AML-193 (cell line): ENCODE measurements around the gene CST6.

Experiments used
- DNase-seq, 2 experiments: peaks; one replicate each; lab custom pipeline; 2025; lab: John Stamatoyannopoulos, UW

The CST6 gene, protein sequence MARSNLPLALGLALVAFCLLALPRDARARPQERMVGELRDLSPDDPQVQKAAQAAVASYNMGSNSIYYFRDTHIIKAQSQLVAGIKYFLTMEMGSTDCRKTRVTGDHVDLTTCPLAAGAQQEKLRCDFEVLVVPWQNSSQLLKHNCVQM

DNA sequence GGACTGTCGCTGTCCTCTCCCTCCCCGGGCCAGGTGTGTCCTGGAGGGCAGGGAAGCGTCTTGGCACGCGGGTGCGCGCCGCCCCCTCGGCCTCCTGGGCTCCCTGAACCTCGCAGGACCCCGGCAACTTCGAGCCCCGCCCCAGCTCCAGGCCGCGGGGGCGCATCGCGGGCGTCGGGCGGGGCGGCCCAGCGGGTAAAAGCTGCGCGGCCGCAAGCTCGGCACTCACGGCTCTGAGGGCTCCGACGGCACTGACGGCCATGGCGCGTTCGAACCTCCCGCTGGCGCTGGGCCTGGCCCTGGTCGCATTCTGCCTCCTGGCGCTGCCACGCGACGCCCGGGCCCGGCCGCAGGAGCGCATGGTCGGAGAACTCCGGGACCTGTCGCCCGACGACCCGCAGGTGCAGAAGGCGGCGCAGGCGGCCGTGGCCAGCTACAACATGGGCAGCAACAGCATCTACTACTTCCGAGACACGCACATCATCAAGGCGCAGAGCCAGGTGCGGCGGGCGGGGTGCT, at the start of gene CST6:
Gene CST6, plus strand, starts transcription at position 224 of the 519 bp plus-strand sequence. Its CDS starts 37 bp downstream, at position 261.
- DNase-seq, result no peak

DNA sequence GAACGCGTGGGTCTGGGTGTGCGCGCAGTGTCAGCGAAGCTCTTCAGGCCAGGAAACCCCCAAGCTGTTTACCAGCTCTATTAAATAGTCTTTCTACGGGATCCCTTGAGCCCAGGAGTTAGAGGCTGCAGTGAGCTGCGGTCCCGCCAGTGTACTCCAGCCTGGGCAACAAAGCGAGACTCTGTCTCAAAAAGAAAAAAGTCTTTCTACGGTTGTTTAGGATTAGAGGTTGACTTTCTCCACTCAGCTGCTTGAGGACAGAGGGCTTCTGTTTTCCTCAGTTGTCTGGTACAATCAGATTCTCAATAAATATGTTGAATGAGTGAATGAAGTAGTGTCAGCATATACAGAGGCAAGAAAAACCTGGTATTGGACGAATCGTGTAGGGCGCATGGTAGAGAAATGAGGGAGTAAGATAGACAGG, 49.7 kb upstream of the CST6 start:
- DNase-seq, result no peak

DNA sequence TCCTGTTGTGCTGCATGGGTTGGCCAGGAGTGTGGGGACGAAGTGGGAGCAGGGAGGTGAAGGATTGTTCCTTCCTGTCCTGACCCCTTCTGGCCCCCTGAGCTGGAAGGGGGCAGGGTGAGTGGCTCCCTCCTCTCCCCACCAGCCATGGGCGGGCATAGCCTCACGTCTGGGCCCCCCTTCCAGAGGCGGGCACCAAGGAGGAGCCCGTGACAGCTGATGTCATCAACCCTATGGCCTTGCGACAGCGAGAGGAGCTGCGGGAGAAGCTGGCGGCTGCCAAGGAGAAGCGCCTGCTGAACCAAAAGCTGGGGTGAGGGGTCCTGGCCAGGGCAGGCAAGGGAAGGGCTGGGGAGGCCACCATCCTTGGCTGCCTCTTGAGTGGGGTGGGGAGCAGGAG, 46.9 kb upstream of the CST6 start:
- DNase-seq, result no peak

DNA sequence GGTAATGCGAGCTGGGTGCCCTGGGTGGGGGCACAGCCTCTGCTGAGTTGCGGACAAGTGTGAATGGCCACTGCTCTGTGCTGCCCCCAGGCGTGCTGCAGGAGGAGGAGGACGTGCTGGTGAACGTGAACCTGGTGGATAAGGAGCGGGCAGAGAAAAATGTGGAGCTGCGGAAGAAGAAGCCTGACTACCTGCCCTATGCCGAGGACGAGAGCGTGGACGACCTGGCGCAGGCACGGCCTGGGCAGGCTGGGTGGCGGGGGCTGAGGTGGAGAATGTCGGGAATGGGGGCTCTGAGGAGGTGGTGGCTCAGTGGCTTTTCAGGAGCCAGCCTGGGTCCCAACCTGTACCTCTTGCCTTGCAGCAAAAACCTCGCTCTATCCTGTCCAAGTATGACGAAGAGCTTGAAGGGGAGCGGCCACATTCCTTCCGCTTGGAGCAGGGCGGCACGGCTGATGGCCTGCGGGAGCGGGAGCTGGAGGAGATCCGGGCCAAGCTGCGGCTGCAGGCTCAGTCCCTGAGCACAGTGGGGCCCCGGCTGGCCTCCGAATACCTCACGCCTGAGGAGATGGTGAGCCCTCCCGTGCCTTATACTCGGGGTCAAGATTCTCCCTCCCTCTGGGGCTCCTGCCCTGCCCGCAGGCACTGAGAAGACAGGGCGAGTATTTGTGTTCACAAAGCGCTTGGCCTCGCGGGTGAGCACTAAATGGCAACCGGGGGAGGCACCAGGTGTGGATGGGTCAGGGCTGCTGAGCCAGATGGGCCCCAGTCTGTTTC, 45.6 kb upstream of the CST6 start:
- no peak for DNase-seq

DNA sequence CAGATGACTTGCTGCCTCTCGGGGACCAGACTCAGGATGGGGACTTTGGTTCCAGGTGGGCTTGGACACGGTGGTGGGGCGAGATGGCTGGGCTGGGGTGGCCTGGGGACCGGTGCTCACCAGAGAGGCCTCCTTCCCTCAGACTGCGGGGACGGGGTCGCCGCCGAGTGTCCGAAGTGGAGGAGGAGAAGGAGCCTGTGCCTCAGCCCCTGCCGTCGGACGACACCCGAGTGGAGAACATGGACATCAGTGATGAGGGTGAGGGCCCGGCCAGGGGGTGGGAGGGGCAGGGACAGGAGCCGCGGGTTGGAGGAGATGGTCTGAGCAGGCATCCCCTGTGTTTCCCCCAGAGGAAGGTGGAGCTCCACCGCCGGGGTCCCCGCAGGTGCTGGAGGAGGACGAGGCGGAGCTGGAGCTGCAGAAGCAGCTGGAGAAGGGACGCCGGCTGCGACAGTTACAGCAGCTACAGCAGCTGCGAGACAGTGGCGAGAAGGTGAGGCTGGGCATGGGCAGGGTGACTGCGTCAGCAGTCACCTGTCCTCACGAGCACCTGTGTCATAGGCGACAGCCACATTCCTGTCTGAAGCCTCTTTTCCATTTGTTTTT, 44.4 kb upstream of the CST6 start:
- no peak for DNase-seq

DNA sequence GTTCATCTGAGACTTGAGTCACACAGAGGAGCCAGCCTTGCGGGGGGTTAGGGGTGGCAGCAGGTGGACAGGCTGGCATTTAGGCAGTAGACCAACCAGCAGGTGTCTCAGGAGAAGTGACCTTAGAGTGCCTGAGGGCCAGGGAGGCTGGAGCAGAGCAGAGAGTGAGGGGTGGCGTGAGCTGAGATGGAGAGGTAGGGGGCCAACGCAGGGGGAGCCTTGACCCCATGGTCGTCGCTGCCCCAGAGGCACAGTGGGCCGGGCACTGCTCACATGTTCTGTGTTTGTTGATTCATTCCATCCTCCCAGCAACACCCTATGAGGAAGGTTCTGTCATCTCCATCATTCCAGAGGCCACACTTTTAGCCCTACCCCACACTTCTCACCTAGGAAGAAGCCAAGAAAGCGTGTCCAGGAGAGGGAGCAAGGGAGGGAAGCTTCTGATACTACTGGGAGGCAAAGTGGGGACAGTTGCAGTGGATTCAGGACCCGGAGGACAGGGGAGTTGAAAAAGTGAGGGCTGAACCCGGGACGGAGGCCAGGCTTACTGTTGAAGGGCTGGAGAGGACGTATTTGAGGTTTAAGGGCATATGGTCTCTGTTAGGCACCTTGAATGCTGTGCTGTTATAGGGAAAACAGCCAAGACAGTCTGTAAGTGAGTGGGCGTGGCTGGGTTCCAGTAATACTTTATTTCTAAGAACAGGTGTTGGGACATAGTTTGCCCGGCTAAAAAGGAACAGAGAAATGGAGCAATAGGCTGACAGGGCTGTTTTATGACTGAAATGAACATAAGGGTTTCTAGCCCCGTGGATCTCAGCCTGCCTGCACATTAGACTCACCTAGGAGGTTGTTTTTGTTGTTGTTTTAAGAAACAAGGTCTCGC, 43.0 kb upstream of the CST6 start:
- peak; percentile 43 to 52 for DNase-seq

DNA sequence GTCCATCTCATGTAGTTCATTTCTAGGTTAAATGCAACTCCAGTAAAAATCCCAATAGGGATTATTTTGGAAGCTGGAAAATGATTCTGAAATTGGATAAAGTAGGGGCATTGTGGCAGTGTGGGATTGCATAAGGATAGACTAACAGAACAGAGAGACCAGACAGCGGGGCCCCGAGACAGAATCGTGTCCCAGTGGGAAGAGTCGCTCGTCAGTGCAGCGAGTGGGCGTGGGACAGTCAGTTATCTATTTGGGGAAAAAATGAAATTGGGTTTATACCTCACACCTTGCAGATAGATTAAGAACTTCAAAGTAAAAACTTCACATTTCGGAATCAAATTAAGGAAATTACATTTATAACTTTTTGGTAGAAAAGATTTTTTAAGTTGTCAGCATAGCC, 39.7 kb upstream of the CST6 start:
- no peak for DNase-seq

DNA sequence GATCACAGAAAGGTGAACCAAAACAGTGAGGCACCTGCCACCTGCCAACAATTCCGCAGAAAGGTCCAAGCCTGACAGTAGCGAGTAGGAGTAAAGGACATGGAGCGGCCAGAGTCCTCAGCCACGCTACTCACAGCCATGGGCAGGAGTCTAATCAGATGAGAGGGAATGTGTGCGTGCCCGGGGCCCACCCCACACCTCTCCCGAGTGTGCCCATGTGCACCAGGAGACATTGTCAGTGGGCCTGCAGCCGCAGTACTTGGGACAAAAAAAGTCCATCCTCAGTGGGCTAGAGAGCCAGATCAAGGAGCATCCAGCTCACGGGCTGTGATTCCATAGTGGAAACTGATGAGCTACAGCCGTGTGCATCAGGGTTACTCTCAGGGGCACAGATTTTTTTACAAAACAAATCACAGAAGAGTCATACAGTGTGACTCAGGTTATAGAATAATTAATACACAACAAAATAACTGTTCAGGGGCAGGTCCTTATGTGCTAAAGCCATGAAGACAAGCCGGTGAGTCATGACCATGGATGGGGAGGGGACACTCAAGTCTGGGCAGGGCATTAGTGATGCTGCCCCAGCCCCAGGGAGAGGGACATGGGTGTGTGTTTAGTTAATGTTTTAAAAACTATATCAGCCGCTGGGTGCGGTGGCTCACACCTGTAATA, 38.2 kb upstream of the CST6 start:
- no peak for DNase-seq

DNA sequence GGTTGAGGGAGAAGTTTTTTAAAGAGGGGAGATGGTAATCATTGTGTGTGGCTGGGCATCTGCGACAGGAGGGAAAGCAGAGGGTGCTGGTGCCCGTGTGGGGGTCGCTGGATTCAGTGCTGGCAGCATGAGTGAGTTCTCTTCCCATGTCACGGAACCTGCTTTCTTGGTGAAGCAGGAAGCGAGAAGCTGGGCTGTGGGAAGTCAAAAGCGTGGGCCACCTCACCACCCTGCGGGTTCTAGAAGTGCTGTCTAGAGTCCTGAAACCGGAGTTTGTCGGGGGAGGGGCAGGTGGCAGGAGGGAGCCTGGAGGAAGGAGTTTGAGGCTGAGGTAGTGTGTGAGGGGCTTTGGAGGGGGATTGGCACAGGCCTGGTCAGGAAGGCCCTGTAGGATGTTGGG, 36.0 kb upstream of the CST6 start:
- no peak for DNase-seq

DNA sequence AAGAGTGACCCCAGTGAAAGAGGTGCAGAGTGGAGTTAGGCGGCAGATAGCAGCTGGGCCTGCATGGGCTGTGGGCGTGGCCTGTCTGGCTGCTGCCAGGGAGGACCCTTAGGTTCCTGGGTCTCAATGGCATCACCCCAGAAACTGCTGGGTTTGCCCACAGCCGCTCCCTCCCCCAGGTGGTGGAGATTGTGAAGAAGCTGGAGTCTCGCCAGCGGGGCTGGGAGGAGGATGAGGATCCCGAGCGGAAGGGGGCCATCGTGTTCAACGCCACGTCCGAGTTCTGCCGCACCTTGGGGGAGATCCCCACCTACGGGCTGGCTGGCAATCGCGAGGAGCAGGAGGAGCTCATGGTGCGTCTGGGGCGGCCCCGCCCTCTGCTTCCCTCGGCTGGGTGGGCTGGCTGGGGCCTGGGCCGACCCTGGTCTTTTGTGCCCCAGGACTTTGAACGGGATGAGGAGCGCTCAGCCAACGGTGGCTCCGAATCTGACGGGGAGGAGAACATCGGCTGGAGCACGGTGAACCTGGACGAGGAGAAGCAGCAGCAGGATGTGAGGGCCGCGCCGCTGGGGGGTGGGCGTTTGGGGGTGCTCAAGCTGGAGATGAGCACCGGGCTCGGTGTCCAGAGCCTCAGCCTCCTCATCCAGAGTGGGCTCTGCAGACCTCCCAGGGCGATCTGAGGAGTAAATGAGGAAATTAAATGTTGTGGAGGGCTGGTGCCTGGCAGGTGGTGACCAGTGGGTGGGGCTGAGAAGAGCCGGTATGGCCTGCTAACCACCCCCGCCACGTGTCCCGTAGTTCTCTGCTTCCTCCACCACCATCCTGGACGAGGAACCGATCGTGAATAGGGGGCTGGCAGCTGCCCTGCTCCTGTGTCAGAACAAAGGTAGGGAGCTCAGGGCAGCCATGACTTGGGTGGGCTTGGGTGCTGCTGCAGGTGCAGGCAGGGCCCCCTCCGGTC, 35.3 kb upstream of the CST6 start:
- no peak for DNase-seq

DNA sequence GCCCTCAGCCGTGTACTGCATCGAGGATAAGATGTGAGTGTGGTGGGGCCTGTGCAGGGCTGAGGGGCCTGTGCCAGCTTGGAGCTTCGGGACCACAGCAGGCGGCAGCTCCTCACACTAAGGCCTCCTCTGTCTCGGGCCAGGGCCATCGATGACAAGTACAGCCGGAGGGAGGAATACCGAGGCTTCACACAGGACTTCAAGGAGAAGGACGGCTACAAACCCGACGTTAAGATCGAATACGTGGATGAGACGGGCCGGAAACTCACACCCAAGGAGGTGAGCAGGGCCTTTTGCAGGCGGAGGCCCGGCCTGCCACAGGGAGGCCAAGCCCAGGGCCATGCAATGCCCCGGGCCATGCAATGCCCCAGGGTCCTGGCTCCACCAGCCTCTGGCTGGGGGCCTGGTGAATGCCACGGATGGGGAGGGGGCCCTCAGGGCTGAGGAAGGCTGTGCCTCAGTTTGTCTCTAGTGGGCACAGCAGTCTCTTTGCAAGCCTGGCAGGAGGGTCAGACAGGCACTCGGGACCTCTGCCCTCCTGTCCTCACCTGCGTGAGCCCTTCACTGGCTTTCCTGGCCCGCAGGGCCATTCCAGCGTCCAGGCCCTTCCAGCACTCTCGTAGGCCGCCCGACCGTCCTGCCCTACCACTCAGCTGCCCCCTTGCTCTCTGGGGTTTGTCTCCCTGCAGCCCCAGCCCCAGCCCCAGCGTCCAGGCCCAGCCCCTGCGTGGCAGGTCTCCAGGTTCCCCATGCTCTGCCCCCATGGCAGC, 34.0 kb upstream of the CST6 start:
- DNase-seq, result no peak

DNA sequence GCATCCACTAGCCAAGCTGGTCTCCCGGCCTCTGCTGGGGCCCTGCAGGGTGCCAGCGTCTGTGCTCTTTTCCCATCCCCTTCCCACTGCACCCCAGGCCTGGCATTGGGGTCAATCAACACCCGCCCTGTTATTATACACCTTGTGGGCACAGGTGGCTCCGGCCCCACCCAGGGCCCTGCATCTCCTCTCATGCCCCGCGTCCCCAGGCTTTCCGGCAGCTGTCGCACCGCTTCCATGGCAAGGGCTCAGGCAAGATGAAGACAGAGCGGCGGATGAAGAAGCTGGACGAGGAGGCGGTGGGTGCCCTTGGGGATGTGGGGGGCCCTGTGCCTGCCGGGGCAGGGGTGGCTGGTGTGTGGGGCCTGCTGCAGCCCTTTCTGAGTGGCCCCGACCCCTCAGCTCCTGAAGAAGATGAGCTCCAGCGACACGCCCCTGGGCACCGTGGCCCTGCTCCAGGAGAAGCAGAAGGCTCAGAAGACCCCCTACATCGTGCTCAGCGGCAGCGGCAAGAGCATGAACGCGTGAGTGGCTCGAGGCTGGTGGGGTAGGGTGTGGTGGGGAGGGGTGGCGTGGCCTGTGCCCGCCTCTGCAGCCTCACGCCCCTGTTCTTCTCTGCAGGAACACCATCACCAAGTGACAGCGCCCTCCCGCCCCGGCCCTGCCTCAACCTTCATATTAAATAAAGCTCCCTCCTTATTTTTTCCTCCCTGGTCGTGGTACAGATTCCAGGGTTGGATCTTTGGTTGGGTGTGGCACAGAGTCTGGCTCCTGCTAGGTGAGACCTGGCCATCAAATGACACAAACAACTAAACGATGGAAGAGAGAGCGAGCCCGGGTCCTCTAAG, 33.2 kb upstream of the CST6 start:
- DNase-seq, result no peak

DNA sequence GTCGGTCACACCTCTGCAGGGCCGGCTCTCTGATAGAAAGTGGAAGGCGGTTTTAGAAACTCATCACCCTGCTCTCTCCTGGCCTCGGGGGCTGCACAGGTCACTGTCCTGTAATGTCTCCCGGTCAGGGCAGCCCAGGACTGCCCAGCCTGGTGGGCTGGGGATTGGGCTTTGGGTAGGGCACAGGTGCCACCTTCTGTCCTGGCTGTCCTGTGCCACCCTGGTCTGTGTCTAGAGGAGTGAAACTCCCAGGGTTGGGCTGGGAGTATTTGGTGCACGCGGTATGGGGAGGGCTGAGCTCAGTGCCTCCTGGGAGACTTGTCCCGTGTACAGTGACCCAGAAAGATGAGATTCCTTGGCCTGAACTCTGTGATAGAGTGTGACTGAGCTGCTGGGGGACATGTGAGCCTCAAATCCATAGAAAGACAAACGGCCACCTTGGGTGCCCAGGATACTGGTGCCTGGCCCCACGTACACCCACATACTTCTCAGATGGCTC, 32.5 kb upstream of the CST6 start:
- no peak for DNase-seq

DNA sequence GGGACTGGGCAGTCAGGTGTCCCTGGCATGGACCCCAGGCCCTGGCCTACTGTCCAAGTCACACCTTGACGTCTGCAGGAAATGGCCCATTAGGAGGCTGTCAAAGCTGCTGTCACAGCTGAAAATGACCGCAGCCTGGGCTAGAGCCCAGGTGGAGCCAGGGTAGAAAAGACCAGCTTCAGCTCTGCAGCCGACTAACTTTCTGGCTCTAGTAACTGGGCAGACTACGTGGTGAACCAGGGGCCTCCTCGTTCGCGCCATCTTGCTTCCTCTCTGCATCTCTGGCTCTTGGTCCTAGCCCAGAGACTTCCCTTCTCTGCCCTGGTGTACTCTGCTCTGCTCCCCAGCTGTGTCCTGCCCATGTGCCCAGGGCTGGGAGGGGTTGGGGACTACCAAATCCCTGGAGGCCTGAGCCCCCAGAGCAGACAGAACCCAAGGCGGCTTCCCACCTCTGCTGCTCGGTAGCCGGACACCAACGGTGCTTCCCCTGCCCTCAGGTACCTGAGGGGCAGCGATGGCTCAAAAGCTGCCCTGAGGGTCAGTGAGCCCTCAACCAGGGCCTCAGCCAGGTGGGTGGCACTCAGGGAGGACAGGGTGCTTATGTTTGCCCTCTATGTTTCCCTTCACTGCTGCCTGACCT, 30.6 kb upstream of the CST6 start:
- no peak for DNase-seq

DNA sequence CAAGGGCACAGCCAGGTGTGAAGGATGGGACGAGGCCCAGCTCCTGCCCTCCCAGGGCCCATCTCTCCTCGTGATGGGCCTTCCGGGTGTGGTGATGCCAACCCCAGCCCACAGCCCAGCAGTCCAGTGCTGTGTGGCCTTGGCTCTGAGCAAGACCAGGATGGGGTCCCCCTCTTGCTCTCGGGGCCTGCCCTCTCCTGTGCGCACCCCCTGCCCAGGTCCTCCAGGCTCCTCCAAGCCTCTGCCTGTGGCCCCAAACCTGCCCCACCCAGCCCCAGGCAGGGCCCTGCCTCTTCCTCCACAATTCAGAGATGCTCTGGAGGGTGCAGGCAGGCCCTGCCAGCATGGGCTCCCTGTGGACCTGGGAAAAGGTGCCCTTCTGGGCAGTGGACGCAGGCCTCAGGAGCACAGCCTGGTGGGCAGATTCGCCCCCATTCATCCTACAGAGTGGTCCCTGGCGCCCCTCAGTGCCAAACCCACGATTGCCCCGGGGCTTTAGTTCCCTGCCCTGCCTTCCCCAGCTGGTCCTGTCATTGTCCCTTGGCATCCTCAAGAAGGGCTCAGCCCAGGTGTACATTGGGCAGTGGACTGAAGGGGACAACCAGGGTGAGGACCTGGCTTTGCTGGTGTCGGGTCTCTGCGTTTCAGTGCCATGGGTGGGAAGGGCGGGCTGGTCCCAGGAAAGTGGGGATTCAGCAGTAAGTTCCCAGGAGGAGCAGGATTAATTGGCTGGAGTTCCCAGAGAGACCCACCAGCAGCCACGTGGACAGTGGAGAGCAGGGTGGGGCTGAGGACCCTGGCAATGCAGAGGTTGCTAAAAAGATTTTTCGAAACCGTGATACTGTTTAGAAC, 29.6 kb upstream of the CST6 start:
- no peak for DNase-seq

DNA sequence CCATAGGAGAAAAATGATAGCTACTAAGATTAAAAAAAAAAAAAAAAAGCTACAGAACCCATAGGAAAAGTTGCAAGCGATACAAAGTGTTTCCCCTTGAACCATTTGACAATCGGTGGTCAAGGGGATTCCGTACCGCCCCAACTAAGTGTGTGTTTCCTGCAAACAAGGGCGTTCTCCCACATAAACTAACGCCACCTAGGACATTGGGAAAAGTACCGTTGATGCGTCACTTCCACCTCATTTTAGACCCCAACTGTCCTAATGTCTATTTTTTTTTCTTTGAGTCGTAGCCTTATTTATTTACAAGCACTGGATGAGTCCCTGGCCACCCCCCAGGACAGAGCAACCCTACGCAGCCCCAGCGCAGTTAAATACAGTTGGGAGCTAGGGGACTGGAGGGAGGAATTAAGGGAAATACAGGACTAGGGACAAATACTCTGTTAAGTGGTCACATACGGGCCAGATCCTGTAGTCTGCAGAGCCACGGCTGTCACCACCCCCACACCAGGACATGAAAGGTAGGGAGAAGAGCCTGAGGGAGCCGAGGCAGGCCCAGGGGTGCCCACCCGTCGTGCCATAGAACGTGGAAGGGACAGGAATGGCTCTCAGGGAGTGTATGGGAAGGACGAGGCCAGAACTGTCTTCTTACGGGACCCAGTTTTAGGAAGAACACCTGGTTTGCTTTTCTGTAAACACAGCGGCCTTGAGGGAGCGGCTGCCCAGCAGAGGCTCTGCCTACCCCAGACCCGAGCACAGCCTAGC, 28.8 kb upstream of the CST6 start:
- no peak for DNase-seq
